OCI-LY3 (cell line): ENCODE results near the gene RIPK3.
A peak's percentile ranks its signal among the peaks of the same experiment; 100 is the strongest.

Source experiments
- H2AFZ ChIP-seq: fragments of 200-600, 300-600 bp; shearing (Covaris generic); 2 replicates; pipeline ENCODE4 v1.6.0; 2014; ENCODE audit warnings: antibody characterized with exemption, low read depth, low read length
- H3K27ac ChIP-seq: fragments of 200-600, 300-600 bp; sonication (generic); 2 replicates; pipeline ENCODE4 v1.5.1; 2014; ENCODE audit warnings: mild to moderate bottlenecking, low read length, moderate library complexity, mixed read lengths
- H3K27me3 ChIP-seq: fragments of 200-600, 300-600 bp; sonication (generic); 2 replicates; pipeline ENCODE4 v1.6.1; 2014; ENCODE audit warnings: low read depth, low read length, mixed read lengths
- H3K36me3 ChIP-seq: fragments of 200-600, 300-600 bp; sonication (generic); replicated peaks from 2 replicates; pipeline ENCODE3; 2014; ENCODE audit warnings: low read depth, low read length, mixed read lengths
- H3K4me1 ChIP-seq: fragments of 300-600, 200-600 bp; sonication (generic); 2 replicates; pipeline ENCODE4 v1.6.1; 2014; ENCODE audit warnings: low read length, mixed read lengths
- H3K4me2 ChIP-seq: fragments of 200-600, 300-600 bp; sonication (generic); 2 replicates; pipeline ENCODE4 v1.6.1; 2014; ENCODE audit warnings: low read length, mixed read lengths
- H3K4me3 ChIP-seq: fragments of 300-600, 200-600 bp; sonication (generic); 2 replicates; pipeline ENCODE4 v1.5.1; 2014; ENCODE audit warnings: antibody characterized with exemption, mild to moderate bottlenecking, low read length, moderate library complexity
- H3K79me2 ChIP-seq: fragments of 300-600, 200-600 bp; shearing (Covaris generic); 2 replicates; pipeline ENCODE4 v1.6.1; 2014; ENCODE audit warnings: mild to moderate bottlenecking, low read length, mixed read lengths
- H3K9ac ChIP-seq: fragments of 300-600, 200-600 bp; shearing (Covaris generic); 2 replicates; pipeline ENCODE4 v1.6.0; 2014; ENCODE audit warnings: mild to moderate bottlenecking, low read length, moderate library complexity
- H3K9me3 ChIP-seq: fragments of 200-600, 300-600 bp; shearing (Covaris generic); 2 replicates; pipeline ENCODE4 v1.6.1; 2014; ENCODE audit warnings: low read length, mixed read lengths; ENCODE audit not compliant: insufficient read depth
- H4K20me1 ChIP-seq: fragments of 200-600, 300-600 bp; sonication (generic); 2 replicates; pipeline ENCODE4 v1.6.1; 2016; ENCODE audit warnings: low read length, mixed read lengths; ENCODE audit not compliant: insufficient read depth
- CTCF ChIP-seq: fragments of 200-600, 300-600 bp; sonication (generic); IDR thresholded peaks from 2 replicates; pipeline ENCODE4 v1.5.1; 2014; ENCODE audit warnings: antibody characterized with exemption, low read length, low read depth
- EZH2phosphoT487 ChIP-seq: fragments of 200-600 bp; shearing (Covaris generic); IDR thresholded peaks from 2 replicates; pipeline ENCODE4 v1.6.1; 2018; ENCODE audit warnings: antibody characterized with exemption, mixed run types, low read depth

RIPK3 gene

GRCh38 chr14:24365600-24366412 lies 26.0 kb upstream of the RIPK3 start:
- H2AFZ ChIP-seq: peak overlapping the region; percentile 32; the same call in 1 of the 2 replicates

GRCh38 chr14:24364841-24365240 lies 25.1 kb upstream of the RIPK3 start:
- no peak overlapping the region for H3K9ac ChIP-seq
- peaks cover 18% of the 10 kb centered on the region for H3K4me1 ChIP-seq
- peak overlapping the region; percentile 74; the same call in 1 of the 2 replicates for H3K4me2 ChIP-seq
- H2AFZ ChIP-seq: no peak overlapping the region
- no peaks in the 10 kb centered on the region for H4K20me1 ChIP-seq
- no peaks in the 10 kb centered on the region for H3K9me3 ChIP-seq
- no peak for TF ChIP-seq EZH2phosphoT487
- TF ChIP-seq CTCF: no peak
- H3K79me2 ChIP-seq: no peaks in the 10 kb centered on the region
- no peaks in the 10 kb centered on the region for H3K36me3 ChIP-seq
- no peak overlapping the region for H3K4me3 ChIP-seq
- no peak overlapping the region for H3K27ac ChIP-seq
- no peaks in the 10 kb centered on the region for H3K27me3 ChIP-seq

More at GRCh38 chr14:24365600-24366412, 26.0 kb upstream of the RIPK3 start:
- peak overlapping the region; percentile 95 for H3K4me3 ChIP-seq
- H4K20me1 ChIP-seq: no peaks in the 10 kb centered on the region
- H3K4me2 ChIP-seq: peak overlapping the region; percentile 74
- H3K27me3 ChIP-seq: no peaks in the 10 kb centered on the region
- peak overlapping the region; percentile 99 for H3K9ac ChIP-seq
- H3K36me3 ChIP-seq: no peaks in the 10 kb centered on the region
- H3K27ac ChIP-seq: peak overlapping the region; percentile 87
- TF ChIP-seq CTCF: peak; percentile 90
- no peak for TF ChIP-seq EZH2phosphoT487
- H3K79me2 ChIP-seq: no peaks in the 10 kb centered on the region
- H3K9me3 ChIP-seq: no peaks in the 10 kb centered on the region
- peaks cover 18% of the 10 kb centered on the region for H3K4me1 ChIP-seq

DNA sequence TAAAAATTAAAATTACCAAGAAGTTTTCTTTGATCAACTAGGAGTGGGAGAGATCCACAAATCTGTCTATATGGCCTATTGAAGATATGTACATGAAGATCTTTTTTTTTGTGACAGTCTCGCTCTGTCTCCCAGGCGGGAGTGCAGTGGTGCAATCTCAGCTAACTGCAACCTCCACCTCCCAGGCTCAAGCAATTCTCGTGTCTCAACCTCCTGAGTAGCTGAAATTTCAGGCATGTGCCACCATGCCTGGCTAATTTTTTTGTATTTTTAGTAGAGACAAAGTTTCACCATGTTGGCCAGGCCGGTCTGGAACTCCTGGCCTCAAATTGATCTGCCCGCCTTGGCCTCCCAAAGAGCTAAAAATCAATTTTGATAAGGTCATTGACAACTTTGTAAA lies 23.6 kb upstream of the RIPK3 start:
- TF ChIP-seq EZH2phosphoT487 (no peak), CTCF (no peak)
- Histone ChIP-seq H3K27ac (no peak overlapping the region), H4K20me1 (no peaks in the 10 kb centered on the region), H3K27me3 (no peaks in the 10 kb centered on the region), H3K36me3 (no peaks in the 10 kb centered on the region), H3K4me3 (no peak overlapping the region), H3K9me3 (no peaks in the 10 kb centered on the region), H3K4me2 (no peak overlapping the region), H3K4me1 (peaks cover 14% of the 10 kb centered on the region), H2AFZ (no peak overlapping the region), H3K9ac (no peak overlapping the region), H3K79me2 (no peaks in the 10 kb centered on the region)

- peaks cover 14% of the 10 kb centered on the region for H3K4me1 ChIP-seq
- no peak overlapping the region for H3K27ac ChIP-seq
- H3K79me2 ChIP-seq: no peaks in the 10 kb centered on the region
- no peak overlapping the region for H2AFZ ChIP-seq
- H3K4me2 ChIP-seq: no peak overlapping the region
- TF ChIP-seq CTCF (no peak), EZH2phosphoT487 (no peak)
- no peaks in the 10 kb centered on the region for H4K20me1 ChIP-seq
- H3K9me3 ChIP-seq: no peaks in the 10 kb centered on the region
- H3K4me3 ChIP-seq: no peak overlapping the region
- no peaks in the 10 kb centered on the region for H3K36me3 ChIP-seq
- no peak overlapping the region for H3K9ac ChIP-seq
- peaks cover 1% of the 10 kb centered on the region; the same call in 1 of the 2 replicates for H3K27me3 ChIP-seq
Measured at GRCh38 chr14:24362241-24362960, 22.6 kb upstream of the RIPK3 start.
